Measurements from ENCODE around the gene ENOX2.

The ENOX2 gene

GRCh38 chrX:130669233-130669632, 233.8 kb downstream of the ENOX2 start:
- TF ChIP-seq, protein P1, sequence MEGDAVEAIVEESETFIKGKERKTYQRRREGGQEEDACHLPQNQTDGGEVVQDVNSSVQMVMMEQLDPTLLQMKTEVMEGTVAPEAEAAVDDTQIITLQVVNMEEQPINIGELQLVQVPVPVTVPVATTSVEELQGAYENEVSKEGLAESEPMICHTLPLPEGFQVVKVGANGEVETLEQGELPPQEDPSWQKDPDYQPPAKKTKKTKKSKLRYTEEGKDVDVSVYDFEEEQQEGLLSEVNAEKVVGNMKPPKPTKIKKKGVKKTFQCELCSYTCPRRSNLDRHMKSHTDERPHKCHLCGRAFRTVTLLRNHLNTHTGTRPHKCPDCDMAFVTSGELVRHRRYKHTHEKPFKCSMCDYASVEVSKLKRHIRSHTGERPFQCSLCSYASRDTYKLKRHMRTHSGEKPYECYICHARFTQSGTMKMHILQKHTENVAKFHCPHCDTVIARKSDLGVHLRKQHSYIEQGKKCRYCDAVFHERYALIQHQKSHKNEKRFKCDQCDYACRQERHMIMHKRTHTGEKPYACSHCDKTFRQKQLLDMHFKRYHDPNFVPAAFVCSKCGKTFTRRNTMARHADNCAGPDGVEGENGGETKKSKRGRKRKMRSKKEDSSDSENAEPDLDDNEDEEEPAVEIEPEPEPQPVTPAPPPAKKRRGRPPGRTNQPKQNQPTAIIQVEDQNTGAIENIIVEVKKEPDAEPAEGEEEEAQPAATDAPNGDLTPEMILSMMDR (IDR thresholded peaks at IDR 0.05; ENCODE audit: insufficient read depth, missing control alignments), result no peak
- FAIRE-seq (peak; percentile 60), DNase-seq (ENCODE audit: insufficient read length, low spot score) (no peak)

DNA sequence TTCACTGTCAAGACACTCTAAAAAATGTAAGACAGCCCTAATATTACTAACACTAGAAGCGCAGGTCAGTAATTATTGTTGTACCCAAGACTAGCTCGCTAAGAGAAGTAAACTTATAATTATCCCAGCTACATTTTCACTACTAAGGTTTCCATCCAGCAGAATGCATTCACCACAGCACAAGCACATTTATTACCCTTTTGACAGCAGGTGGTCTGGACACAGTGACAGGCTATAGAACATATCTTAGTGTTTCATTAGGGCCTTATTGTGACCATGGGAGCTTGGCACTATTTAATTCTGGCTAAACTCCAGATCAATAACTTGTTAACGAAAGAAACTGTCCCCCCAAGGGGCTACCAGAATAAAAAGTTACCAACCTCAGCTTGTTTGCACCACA, 237.7 kb downstream of the ENOX2 start:
- no peak for FAIRE-seq
- TF ChIP-seq, protein P1 (IDR thresholded peaks at IDR 0.05; ENCODE audit: insufficient read depth, missing control alignments), result no peak
- no peak for DNase-seq (ENCODE audit: insufficient read length, low spot score)

DNA sequence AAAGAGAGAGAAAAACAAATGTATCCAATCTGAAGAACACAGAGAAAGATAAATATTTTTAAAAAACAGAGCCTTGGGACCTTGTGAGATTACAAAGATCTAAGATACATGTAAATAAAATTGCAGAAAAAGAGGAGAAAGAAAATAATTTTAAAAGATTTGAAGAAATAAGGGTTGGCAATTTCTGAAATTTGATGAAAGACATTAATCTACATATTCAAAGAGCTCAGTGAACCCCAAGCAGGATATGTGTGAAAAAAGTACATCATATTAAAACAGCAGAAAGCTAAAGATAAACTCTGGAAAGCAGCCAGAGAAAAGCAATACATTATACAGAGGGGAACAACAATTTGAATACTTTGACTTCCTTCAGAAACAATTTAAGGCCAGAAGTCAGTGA, 244.7 kb downstream of the ENOX2 start:
- DNase-seq (ENCODE audit: insufficient read length, low spot score), result no peak
- no peak for FAIRE-seq
- TF ChIP-seq, protein P1 (IDR thresholded peaks at IDR 0.05; ENCODE audit: insufficient read depth, missing control alignments), result no peak

- FAIRE-seq, result no peak
- no peak for DNase-seq (ENCODE audit: insufficient read length, low spot score)
Measured at GRCh38 chrX:130654409-130654950, 248.5 kb downstream of the ENOX2 start.

GRCh38 chrX:130652824-130653578, 250.0 kb downstream of the ENOX2 start:
- no peak for FAIRE-seq
- DNase-seq (ENCODE audit: insufficient read length, low spot score), result no peak
- TF ChIP-seq, protein P1 (IDR thresholded peaks at IDR 0.05; ENCODE audit: insufficient read depth, missing control alignments), result no peak

More at GRCh38 chrX:130654409-130654950, 248.5 kb downstream of the ENOX2 start:
- TF ChIP-seq, protein P1 (IDR thresholded peaks at IDR 0.05; ENCODE audit: insufficient read depth, missing control alignments), result no peak

DNA sequence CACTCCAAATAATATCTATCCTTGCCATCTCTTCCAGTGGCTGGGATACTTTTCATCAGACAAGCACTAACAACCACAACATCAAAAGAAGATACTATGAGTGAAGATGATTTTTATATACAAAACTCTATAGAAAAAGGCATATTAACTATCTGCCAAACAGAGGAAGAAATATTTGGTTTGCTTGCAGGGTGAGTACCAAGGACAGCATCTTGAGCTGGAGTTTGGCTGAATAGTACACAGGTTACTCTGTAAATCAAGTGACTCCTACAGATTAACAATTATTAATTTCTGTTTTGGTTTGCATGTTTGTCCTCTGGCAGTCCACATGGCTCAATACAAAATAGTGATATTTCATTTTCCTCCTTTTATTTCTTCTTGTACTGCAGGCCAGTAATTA, 253.3 kb downstream of the ENOX2 start:
- FAIRE-seq (no peak), DNase-seq (ENCODE audit: insufficient read length, low spot score) (no peak)
- TF ChIP-seq, protein P1 (IDR thresholded peaks at IDR 0.05; ENCODE audit: insufficient read depth, missing control alignments), result no peak

- FAIRE-seq (no peak), DNase-seq (ENCODE audit: insufficient read length, low spot score) (no peak)
Measured at GRCh38 chrX:130647468-130647867, 255.5 kb downstream of the ENOX2 start.

More at GRCh38 chrX:130647468-130647867, 255.5 kb downstream of the ENOX2 start:
- TF ChIP-seq, protein P1 (IDR thresholded peaks at IDR 0.05; ENCODE audit: insufficient read depth, missing control alignments), result no peak
